Breast epithelium (tissue), 4 donors: Measurements from ENCODE around the gene ELOVL6. TPM values are rescaled to one million over a fixed set of nuclear protein-coding genes. Genes with fewer than 3 reads are reported as not detected.

Source experiments
- DNase-seq, 2 donors: peaks; one replicate each; pipeline ENCODE4 v3.0.0-alpha.2; 2019; ENCODE audit warnings: low spot score in 2 of 2
- H3K27ac ChIP-seq, 2 donors: fragments of 200-600 bp; sonication (generic) in 1 of 2; one replicate each; pipeline ENCODE4 v1.5.1; 2016 to 2019; ENCODE audit warnings: mild to moderate bottlenecking in 1 of 2
- H3K27me3 ChIP-seq, 2 donors: fragments of 200-600 bp; sonication (generic) in 1 of 2; one replicate each; pipeline versions ENCODE4 v1.5.1 to v1.6.0; 2017 to 2019; ENCODE audit warnings: control low read depth in 1 of 2, mild to moderate bottlenecking in 1 of 2
- H3K36me3 ChIP-seq: fragments of 200-600 bp; one replicate; pipeline ENCODE4 v1.5.1; 2019
- H3K4me1 ChIP-seq, 2 donors: fragments of 200-600 bp; sonication (generic); one replicate each; pipeline ENCODE4 v1.5.1; 2016 to 2019; ENCODE audit warnings: control low read depth in 1 of 2
- H3K4me3 ChIP-seq, 3 donors: fragments of 200-600 bp; sonication (generic); 1 replicate in 2 of 3; 2 replicates in 1 of 3; pipeline ENCODE4 v1.5.1; 2016 to 2019; ENCODE audit warnings: mild to moderate bottlenecking in 3 of 3, moderate library complexity in 2 of 3
- H3K9me3 ChIP-seq, 2 donors: fragments of 200-600 bp; sonication (generic) in 1 of 2; one replicate each; pipeline ENCODE4 v1.5.1; 2016 to 2019; ENCODE audit warnings: control low read depth in 1 of 2
- CTCF ChIP-seq, 3 donors: fragments of 450-650 bp; IDR thresholded peaks; one replicate each; pipeline ENCODE4 v1.5.1; 2016 to 2017; ENCODE audit warnings: antibody characterized with exemption in 3 of 3, mild to moderate bottlenecking in 3 of 3, moderate library complexity in 3 of 3
- POLR2A ChIP-seq: fragments of 450-650 bp; IDR thresholded peaks from one replicate; pipeline ENCODE4 v1.6.1; 2016; ENCODE audit warnings: antibody characterized with exemption, mild to moderate bottlenecking, moderate library complexity
- POLR2AphosphoS5 ChIP-seq, 3 donors: sonication (generic); formaldehyde crosslinking; IDR thresholded peaks; one replicate each; pipeline ENCODE4 v1.6.1; 2017; ENCODE audit warnings: antibody characterized with exemption in 3 of 3
- intact Hi-C: fragments of 100-400 bp; cut with DNase I; formaldehyde crosslinking; loops from one replicate; pipeline ENCODE4 v1.15.1; 2023; ENCODE audit warnings: low total_unique reads
- total RNA-seq, 3 donors: library from RNA; depleted of rRNA; stranded (reverse); fragments of >200 nt; gene quantifications; one replicate each; pipeline ENCODE4 v1.1.0, GENCODE V29; 2016

ELOVL6 gene
- total RNA-seq, 3 donors from 2014 or later: 2.2 to 5.6 (median 4.1) TPM

- TF ChIP-seq POLR2AphosphoS5 (IDR thresholded peaks at IDR 0.05): no peak
- no peak for TF ChIP-seq POLR2A
- no peak for TF ChIP-seq CTCF (IDR thresholded peaks at IDR 0.05)
- Histone ChIP-seq H3K4me3 (no peak overlapping the region), H3K27me3 (no peaks in the 10 kb centered on the region), H3K36me3 (no peaks in the 10 kb centered on the region), H3K4me1 (no peaks in the 10 kb centered on the region), H3K27ac (no peak overlapping the region), H3K9me3 (no peaks in the 10 kb centered on the region)
- DNase-seq: no peak
- intact Hi-C loops: no loop called here
Observed at GRCh38 chr4:110073053-110073845, 125.2 kb downstream of the ELOVL6 start.

DNA sequence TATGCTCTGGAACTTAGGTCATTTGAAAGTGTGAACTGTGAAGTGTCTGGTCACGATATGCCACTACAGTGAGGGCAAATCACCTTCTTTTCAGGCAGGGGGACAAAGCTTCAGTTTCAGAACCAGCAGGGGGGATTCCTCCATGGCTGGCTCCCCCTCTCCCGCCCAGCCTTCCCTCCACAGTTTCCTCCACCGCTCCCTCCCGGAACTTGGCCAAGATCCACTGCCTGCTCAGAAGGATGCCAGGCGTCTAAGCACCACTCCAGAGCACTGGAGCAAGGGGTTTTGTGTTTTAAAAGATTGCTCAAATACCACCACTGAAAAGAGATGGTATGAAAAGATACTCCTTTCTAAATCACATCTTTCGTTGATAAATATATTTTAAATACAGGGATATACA is 126.9 kb downstream of the ELOVL6 start:
- no peak for DNase-seq
- Histone ChIP-seq H3K4me3 (no peak overlapping the region), H3K27me3 (no peaks in the 10 kb centered on the region), H3K27ac (no peak overlapping the region), H3K36me3 (no peaks in the 10 kb centered on the region), H3K9me3 (no peaks in the 10 kb centered on the region), H3K4me1 (no peaks in the 10 kb centered on the region)
- TF ChIP-seq POLR2A (no peak), CTCF (IDR thresholded peaks at IDR 0.05) (no peak), POLR2AphosphoS5 (IDR thresholded peaks at IDR 0.05) (no peak)
- intact Hi-C loops: no loop called here

- TF ChIP-seq CTCF (IDR thresholded peaks at IDR 0.05) (no peak), POLR2AphosphoS5 (IDR thresholded peaks at IDR 0.05) (no peak), POLR2A (no peak)
- no peak for DNase-seq
- Histone ChIP-seq H3K4me1 (no peaks in the 10 kb centered on the region), H3K27me3 (no peaks in the 10 kb centered on the region), H3K36me3 (no peaks in the 10 kb centered on the region), H3K9me3 (no peaks in the 10 kb centered on the region), H3K4me3 (no peak overlapping the region), H3K27ac (no peak overlapping the region)
- intact Hi-C loops: no loop called here
Observed at GRCh38 chr4:110068248-110068647, 130.2 kb downstream of the ELOVL6 start.

DNA sequence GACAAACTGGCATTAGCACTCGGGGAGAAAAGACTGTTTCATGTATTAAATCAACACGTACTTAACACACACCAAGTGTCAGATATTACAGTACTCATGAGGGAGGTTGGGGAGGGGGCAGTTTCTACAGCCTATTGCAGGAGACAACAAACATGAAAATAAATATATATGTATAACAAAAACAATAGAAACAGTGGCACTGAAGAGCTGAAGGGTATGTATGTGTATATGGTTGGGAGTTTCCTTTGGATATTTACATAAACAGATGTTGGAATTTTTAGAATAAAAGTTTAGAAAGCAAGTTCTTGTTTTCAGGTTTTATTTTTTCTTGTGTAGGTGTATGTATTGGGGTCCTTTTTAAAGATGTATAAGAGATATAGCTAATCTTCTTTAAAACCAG is 133.5 kb downstream of the ELOVL6 start:
- H3K36me3 ChIP-seq: no peaks in the 10 kb centered on the region
- H3K27me3 ChIP-seq: no peaks in the 10 kb centered on the region
- DNase-seq: no peak
- intact Hi-C loops: no loop called here
- no peak for TF ChIP-seq POLR2A
- no peak for TF ChIP-seq POLR2AphosphoS5 (IDR thresholded peaks at IDR 0.05)
- TF ChIP-seq CTCF (IDR thresholded peaks at IDR 0.05): no peak
- no peak overlapping the region for H3K4me3 ChIP-seq
- no peaks in the 10 kb centered on the region for H3K4me1 ChIP-seq
- no peaks in the 10 kb centered on the region for H3K9me3 ChIP-seq
- H3K27ac ChIP-seq: no peak overlapping the region

DNA sequence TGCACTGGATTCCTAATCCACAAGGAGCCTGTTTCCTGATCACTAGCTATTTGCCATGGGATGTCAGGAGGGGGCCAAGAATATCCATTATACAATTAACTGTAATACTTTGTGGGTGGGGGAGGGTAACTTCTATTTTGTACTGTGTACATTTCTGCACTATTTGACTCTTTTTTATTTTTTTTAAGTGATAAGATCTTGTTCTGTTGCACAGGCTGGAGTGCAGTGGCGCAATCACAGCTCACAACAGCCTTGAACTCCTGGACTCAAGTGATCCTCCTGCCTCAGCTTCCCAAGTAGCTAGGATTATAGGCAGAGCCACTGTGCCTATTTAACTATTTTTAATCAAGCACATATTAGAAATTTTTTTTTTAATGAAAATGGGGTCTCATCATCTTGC is 134.1 kb downstream of the ELOVL6 start:
- intact Hi-C loops: no loop called here

More for the DNA sequence above, 134.1 kb downstream of the ELOVL6 start:
- DNase-seq: no peak
- no peak overlapping the region for H3K4me3 ChIP-seq
- H3K36me3 ChIP-seq: no peaks in the 10 kb centered on the region
- no peaks in the 10 kb centered on the region for H3K9me3 ChIP-seq
- no peak overlapping the region for H3K27ac ChIP-seq
- TF ChIP-seq POLR2A (no peak), POLR2AphosphoS5 (IDR thresholded peaks at IDR 0.05) (no peak), CTCF (IDR thresholded peaks at IDR 0.05) (no peak)
- no peaks in the 10 kb centered on the region for H3K4me1 ChIP-seq
- H3K27me3 ChIP-seq: no peaks in the 10 kb centered on the region
